NK-92 treated with Interleukin-12 subunit alpha and Interleukin-12 subunit beta, amount 100 ng/mL, for 24 hours (cell line): ENCODE measurements around the gene MRPL46.

Source experiments
- DNase-seq: peaks from one replicate; lab custom pipeline; 2025; lab: John Stamatoyannopoulos, UW

MRPL46 gene

GRCh38 chr15:88467073-88467934, at the start of gene MRPL46, which contains the start of gene MRPS11:
Gene MRPL46 (minus strand): TSS chr15:88467388. CDS start chr15:88467377, 11 bp downstream.
Gene MRPS11 (plus strand): TSS chr15:88467708. CDS start chr15:88467718, 10 bp downstream.
- peak; percentile 79 for DNase-seq

- no peak for DNase-seq
These were observed 46.0 kb upstream of the MRPL46 start for GRCh38 chr15:88513195-88513594.

GRCh38 chr15:88512601-88513000, 45.4 kb upstream of the MRPL46 start:
- no peak for DNase-seq

- DNase-seq, result no peak
These were observed 44.9 kb upstream of the MRPL46 start for GRCh38 chr15:88512078-88512477.

- DNase-seq, result no peak
These were observed 44.0 kb upstream of the MRPL46 start for GRCh38 chr15:88511161-88511560.

- no peak for DNase-seq
These were observed 42.8 kb upstream of the MRPL46 start for GRCh38 chr15:88509964-88510363.

GRCh38 chr15:88509321-88509720, 42.1 kb upstream of the MRPL46 start:
- DNase-seq, result no peak

GRCh38 chr15:88506628-88507027, 39.4 kb upstream of the MRPL46 start:
- DNase-seq, result no peak

- DNase-seq, result no peak
These were observed 38.5 kb upstream of the MRPL46 start for GRCh38 chr15:88505721-88506120.

GRCh38 chr15:88504445-88504844, 37.3 kb upstream of the MRPL46 start:
- DNase-seq, result no peak

- no peak for DNase-seq
These were observed 31.8 kb upstream of the MRPL46 start for GRCh38 chr15:88498996-88499395.

- DNase-seq, result no peak
These were observed 30.0 kb upstream of the MRPL46 start for GRCh38 chr15:88497109-88497765.

GRCh38 chr15:88493844-88494243, 26.7 kb upstream of the MRPL46 start:
- DNase-seq, result no peak

GRCh38 chr15:88491158-88491557, 24.0 kb upstream of the MRPL46 start:
- DNase-seq, result no peak

GRCh38 chr15:88490036-88490435, 22.8 kb upstream of the MRPL46 start:
- no peak for DNase-seq

GRCh38 chr15:88489321-88489720, 22.1 kb upstream of the MRPL46 start:
- DNase-seq, result no peak

- no peak for DNase-seq
These were observed 20.8 kb upstream of the MRPL46 start for GRCh38 chr15:88487796-88488523.

GRCh38 chr15:88487178-88487795, 20.1 kb upstream of the MRPL46 start:
- no peak for DNase-seq

- DNase-seq, result no peak
These were observed 17.6 kb upstream of the MRPL46 start for GRCh38 chr15:88484682-88485331.

GRCh38 chr15:88482263-88482662, 15.1 kb upstream of the MRPL46 start:
- DNase-seq, result no peak

GRCh38 chr15:88480981-88481380, 13.8 kb upstream of the MRPL46 start:
- no peak for DNase-seq

GRCh38 chr15:88479169-88479568, 12.0 kb upstream of the MRPL46 start:
- no peak for DNase-seq
